Testis (tissue), 3 donors: ENCODE data around the gene TMEM138. TPM values are rescaled to one million over a fixed set of nuclear protein-coding genes. Genes with fewer than 3 reads are reported as not detected.

ENCODE experiments used
- DNase-seq: peaks from one replicate; pipeline ENCODE4 v3.0.0-alpha.2; 2019
- H3K27ac ChIP-seq, 2 donors: fragments of 200-600 bp; sonication (generic); one replicate each; pipeline ENCODE4 v1.5.1; 2019
- H3K27me3 ChIP-seq: fragments of 200-600 bp; sonication (generic); one replicate; pipeline ENCODE4 v1.5.1; 2019
- H3K36me3 ChIP-seq: fragments of 200-600 bp; sonication (generic); one replicate; pipeline ENCODE4 v1.5.1; 2017; ENCODE audit warnings: low read depth; ENCODE audit errors: missing control alignments
- H3K4me1 ChIP-seq: fragments of 200-600 bp; sonication (generic); one replicate; pipeline ENCODE4 v1.5.1; 2019
- H3K4me3 ChIP-seq, 2 donors: fragments of 200-600 bp; sonication (generic); one replicate each; pipeline ENCODE4 v1.5.1; 2017 to 2019
- H3K9me3 ChIP-seq: fragments of 200-600 bp; sonication (generic); one replicate; pipeline ENCODE4 v1.5.1; 2017
- CTCF ChIP-seq, 3 experiments: fragments of 450-650 bp in 2 of 3; fragments of 200-600 bp in 1 of 3; sonication (generic) in 1 of 3; IDR thresholded peaks; one replicate each; pipeline ENCODE4 v1.5.1; 2016 to 2019; ENCODE audit warnings: antibody characterized with exemption in 3 of 3, mild to moderate bottlenecking in 2 of 3, moderate library complexity in 1 of 3
- POLR2A ChIP-seq: fragments of 450-650 bp; IDR thresholded peaks from one replicate; pipeline ENCODE4 v1.6.1; 2017; ENCODE audit warnings: antibody characterized with exemption, mild to moderate bottlenecking, moderate library complexity
- WGBS, 2 donors: methylation state at CpG; one replicate each; pipeline ENCODE4 v1.1.5; 2018; 5-methylcytosine and 5-hydroxymethylcytosine counted together
- intact Hi-C: fragments of 100-400 bp; cut with DNase I; formaldehyde crosslinking; loops from one replicate; pipeline ENCODE4 v1.15.1; 2023; ENCODE audit warnings: low total_unique reads
- polyA plus RNA-seq: library from polyadenylated mRNA; stranded (reverse); fragments of 350-450 nt; fragmentation: Illumina TruSeq; extraction: RNeasy Lipid Tissue Mini Kit (QIAGEN cat#74804); gene quantifications from one replicate; pipeline ENCODE4 v1.2.3, GENCODE V29; 2014; ENCODE audit warnings: low read depth, low replicate concordance; ENCODE audit not compliant: insufficient read depth
- total RNA-seq, 2 donors: library from RNA; depleted of rRNA; stranded (reverse); fragments of >200 nt; gene quantifications; one replicate each; pipeline ENCODE4 v1.2.3, GENCODE V29; 2016

The TMEM138 gene
- total and polyA plus RNA-seq, 3 donors from 2014 or later = 41.8 to 61.8 (median 42.1) TPM

DNA sequence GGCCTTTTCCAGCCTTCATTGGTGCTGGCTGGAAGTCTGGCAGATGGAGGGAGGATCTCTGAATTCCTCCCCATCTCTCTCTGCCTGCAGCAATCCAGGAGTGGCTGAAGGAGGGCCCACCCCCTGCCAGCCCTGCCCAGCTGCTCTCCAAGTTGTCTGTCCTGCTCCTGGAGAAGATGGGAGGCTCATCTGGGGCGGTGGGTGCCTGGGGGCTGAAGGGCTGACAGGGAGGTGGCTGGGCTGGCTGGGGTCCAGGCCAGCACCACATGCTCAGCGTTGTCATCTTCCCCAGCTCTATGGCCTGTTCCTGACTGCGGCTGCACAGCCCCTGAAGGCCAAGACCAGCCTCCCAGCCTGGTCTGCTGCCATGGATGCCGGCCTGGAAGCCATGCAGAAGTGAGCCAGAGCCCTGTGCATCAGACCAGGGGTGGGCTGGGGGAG, 17.0 kb upstream of the TMEM138 start:
- 60 to 77% methylated on average over 4 of the region's 4 CpGs for WGBS, 2 donors
- TF ChIP-seq POLR2A (no peak), CTCF (IDR thresholded peaks at IDR 0.05) (no peak)
- no peak overlapping the region for H3K4me3 ChIP-seq
- H3K27me3 ChIP-seq = no peaks in the 10 kb centered on the region
- intact Hi-C loops = no loop called here
- no peaks in the 10 kb centered on the region for H3K36me3 ChIP-seq
- peaks cover 22% of the 10 kb centered on the region for H3K4me1 ChIP-seq
- peak overlapping the region; percentile 2 to 68 for H3K27ac ChIP-seq
- peak; percentile 51 for DNase-seq
- no peaks in the 10 kb centered on the region for H3K9me3 ChIP-seq

DNA sequence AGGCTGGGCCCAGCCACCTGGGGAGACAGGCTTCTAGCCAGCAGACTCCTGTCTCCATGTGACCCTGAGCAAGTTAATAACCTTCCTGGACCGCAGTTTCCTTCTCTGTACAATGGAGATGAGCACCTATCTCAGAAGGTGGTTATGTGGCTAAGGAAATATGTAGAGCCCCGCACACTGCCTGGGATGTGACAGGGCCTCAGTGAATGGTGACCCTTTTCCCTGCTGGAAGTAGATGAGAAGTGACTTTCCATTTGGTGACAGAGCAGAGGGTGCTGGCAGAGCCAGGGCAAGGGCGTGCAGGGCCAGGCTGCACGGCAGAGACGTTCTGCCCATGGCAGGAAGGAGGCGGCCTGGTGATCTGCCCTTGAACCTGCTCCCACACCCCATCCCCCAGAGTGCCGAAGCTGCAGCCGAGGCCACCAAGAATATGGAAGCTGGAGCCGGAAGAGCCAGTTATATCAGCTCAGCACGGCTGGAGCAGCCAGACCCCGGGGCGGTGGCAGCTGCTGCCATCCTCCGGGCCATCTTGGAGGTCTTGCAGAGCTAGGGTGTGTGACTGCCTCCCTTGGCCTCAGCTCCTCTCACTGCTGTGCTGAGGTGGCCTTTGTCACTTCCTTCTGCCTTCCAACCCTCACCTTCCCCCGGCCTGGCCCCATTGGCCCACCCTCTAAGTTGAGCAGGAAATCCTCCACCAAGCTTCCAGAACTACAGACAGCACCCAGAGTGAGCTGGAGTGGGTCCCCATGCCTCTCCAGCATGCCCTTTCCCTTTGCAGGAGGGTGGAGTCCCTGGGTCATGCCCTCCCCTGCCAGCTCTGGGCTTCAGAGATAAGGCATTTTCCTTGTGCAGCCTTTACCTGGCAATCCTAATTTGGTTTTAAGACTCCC, 16.0 kb upstream of the TMEM138 start:
- Histone ChIP-seq H3K27ac (peak overlapping the region; percentile 2 to 68), H3K4me1 (peaks cover 22% of the 10 kb centered on the region), H3K27me3 (no peaks in the 10 kb centered on the region), H3K9me3 (no peaks in the 10 kb centered on the region), H3K4me3 (no peak overlapping the region), H3K36me3 (no peaks in the 10 kb centered on the region)
- peak; percentile 48 for DNase-seq
- TF ChIP-seq CTCF (IDR thresholded peaks at IDR 0.05) (no peak), POLR2A (no peak)
- intact Hi-C loops = no loop called here
- 57 to 60% methylated on average over 1 to 14 of the region's 14 CpGs for whole genome bisulfite sequencing, 2 donors

DNA sequence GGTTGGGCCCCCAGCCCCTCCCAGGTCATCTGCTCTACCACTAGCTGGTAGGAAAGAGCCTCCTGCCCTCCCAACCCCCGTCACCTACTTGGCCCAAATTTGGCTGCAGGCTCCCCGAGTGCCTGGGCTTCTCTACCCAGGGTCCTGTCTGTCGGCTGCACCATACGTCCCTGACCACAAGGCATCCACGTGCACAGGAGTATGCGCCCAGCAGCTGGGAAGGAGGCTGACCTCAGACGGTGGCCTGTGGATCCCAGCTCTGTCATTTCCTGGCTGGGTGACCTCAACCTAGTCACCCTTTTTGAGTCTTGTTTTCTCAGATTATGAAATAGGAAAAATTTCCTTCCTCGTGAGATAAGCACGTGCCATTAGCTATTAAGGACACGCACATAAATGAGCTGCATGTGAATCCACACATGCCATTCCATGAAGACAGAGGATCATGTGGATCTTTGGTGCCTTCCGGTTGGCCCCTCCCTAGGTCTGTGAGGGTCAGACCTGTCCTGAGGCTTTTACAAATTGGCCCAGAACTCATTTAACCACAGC, 14.2 kb upstream of the TMEM138 start:
- Histone ChIP-seq H3K36me3 (no peaks in the 10 kb centered on the region), H3K4me1 (peaks cover 22% of the 10 kb centered on the region), H3K4me3 (no peak overlapping the region), H3K27ac (no peak overlapping the region), H3K9me3 (no peaks in the 10 kb centered on the region), H3K27me3 (no peaks in the 10 kb centered on the region)
- 69 to 84% methylated on average over 7 to 11 of the region's 11 CpGs for WGBS, 2 donors
- no peak for DNase-seq
- intact Hi-C loops = no loop called here
- no peak for TF ChIP-seq CTCF (IDR thresholded peaks at IDR 0.05)
- TF ChIP-seq POLR2A = no peak

- Histone ChIP-seq H3K9me3 (no peaks in the 10 kb centered on the region), H3K27ac (no peak overlapping the region), H3K27me3 (no peaks in the 10 kb centered on the region), H3K36me3 (no peaks in the 10 kb centered on the region), H3K4me1 (peaks cover 22% of the 10 kb centered on the region), H3K4me3 (no peak overlapping the region)
- WGBS, 2 donors = 84 to 91% methylated on average over 9 to 12 of the region's 12 CpGs
- intact Hi-C loops = no loop called here
- no peak for DNase-seq
- TF ChIP-seq POLR2A = no peak
These were observed 12.9 kb upstream of the TMEM138 start for GRCh38 chr11:61349189-61349751.

DNA sequence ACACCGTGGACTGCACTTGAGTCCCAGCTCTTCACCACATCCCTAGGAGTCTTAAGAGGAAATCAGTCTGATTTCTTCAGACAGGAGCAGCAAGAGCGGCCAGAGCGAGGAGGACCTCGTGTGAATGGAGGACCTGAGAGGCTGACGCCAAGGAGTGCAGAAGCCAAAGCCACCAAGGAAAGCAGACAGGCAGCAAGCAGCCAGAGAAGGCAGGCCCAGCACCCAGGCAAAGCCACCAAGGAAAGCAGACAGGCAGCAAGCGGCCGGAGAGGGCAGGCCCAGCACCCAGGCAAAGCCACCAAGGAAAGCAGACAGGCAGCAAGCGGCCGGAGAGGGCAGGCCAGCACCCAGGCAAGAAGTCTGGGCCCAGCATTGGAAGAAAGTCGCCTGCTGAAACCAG, 12.3 kb upstream of the TMEM138 start:
- TF ChIP-seq POLR2A (no peak), CTCF (IDR thresholded peaks at IDR 0.05) (no peak)
- H3K9me3 ChIP-seq = no peaks in the 10 kb centered on the region
- no peak overlapping the region for H3K27ac ChIP-seq
- H3K36me3 ChIP-seq = no peaks in the 10 kb centered on the region
- no peak overlapping the region for H3K4me3 ChIP-seq
- peaks cover 18% of the 10 kb centered on the region for H3K4me1 ChIP-seq
- 86 to 87% methylated on average over 8 to 10 of the region's 10 CpGs for WGBS, 2 donors
- intact Hi-C loops = no loop called here
- no peak for DNase-seq
- H3K27me3 ChIP-seq = no peaks in the 10 kb centered on the region
